CD4-positive, alpha-beta memory T cell (primary cell): Measurements from ENCODE around the gene RABL2A. TPM values are rescaled to one million over a fixed set of nuclear protein-coding genes. Genes with fewer than 3 reads are reported as not detected.
"Not testable (repeated sequence)": the region's sequence is repeated elsewhere in the genome, so short reads cannot be mapped to it uniquely, and the experiment has no call there.

Source experiments
- CTCF ChIA-PET: fragments of 350-600 bp; sonication (Branson Sonifier 250); formaldehyde crosslinking; loops from one replicate; lab custom pipeline; 2021; ENCODE audit warnings: inconsistent platforms; ENCODE audit not compliant: partially characterized antibody; lab: Charles Lee
- POLR2A ChIA-PET: fragments of 350-600 bp; sonication (Branson Sonifier 250); formaldehyde crosslinking; loops from one replicate; lab custom pipeline; 2021; ENCODE audit not compliant: partially characterized antibody; lab: Charles Lee
- DNase-seq, 5 donors: peaks; one replicate each; pipeline versions ENCODE4 v3.0.0 to v3.0.0-alpha.2; 2020 to 2022; ENCODE audit warnings: mixed read lengths in 1 of 5
- H3K27ac ChIP-seq: one replicate; pipeline ENCODE4 v1.7.0; 2013; ENCODE audit warnings: low read depth, low read length
- H3K27me3 ChIP-seq: 2 replicates; pipeline ENCODE4 v1.7.0; 2013; ENCODE audit warnings: mild to moderate bottlenecking, low read length, moderate library complexity; ENCODE audit not compliant: insufficient read depth
- H3K36me3 ChIP-seq: 2 replicates; pipeline ENCODE4 v1.7.0; 2013; ENCODE audit warnings: mild to moderate bottlenecking, low read length, moderate library complexity; ENCODE audit not compliant: insufficient read depth
- H3K4me1 ChIP-seq: 2 replicates; pipeline ENCODE4 v1.7.0; 2013; ENCODE audit warnings: mild to moderate bottlenecking, low read length, moderate library complexity; ENCODE audit not compliant: insufficient read depth
- H3K4me3 ChIP-seq, 2 donors: one replicate each; pipeline ENCODE4 v1.7.0; 2013; ENCODE audit warnings: low read length in 2 of 2, mild to moderate bottlenecking in 1 of 2
- H3K9me3 ChIP-seq, 2 donors: one replicate each; pipeline ENCODE4 v1.7.0; 2013; ENCODE audit warnings: low read length in 2 of 2, control low read depth in 1 of 2; ENCODE audit not compliant: control insufficient read depth in 1 of 2
- H3K27ac Mint-ChIP-seq, 7 donors: one replicate each; pipeline ENCODE4 v1.8.0; 2020 to 2021; ENCODE audit warnings: mixed read lengths in 7 of 7, mild to moderate bottlenecking in 6 of 7, inconsistent platforms in 3 of 7, moderate library complexity in 3 of 7
- H3K27me3 Mint-ChIP-seq, 2 donors: one replicate each; pipeline ENCODE4 v1.8.0; 2020 to 2021; ENCODE audit warnings: mixed read lengths in 2 of 2
- H3K36me3 Mint-ChIP-seq, 2 donors: one replicate each; pipeline ENCODE4 v1.8.0; 2020 to 2021; ENCODE audit warnings: mixed read lengths in 2 of 2, inconsistent platforms in 1 of 2, mild to moderate bottlenecking in 1 of 2
- H3K4me1 Mint-ChIP-seq, 4 donors: one replicate each; pipeline ENCODE4 v1.8.0; 2020 to 2021; ENCODE audit warnings: mixed read lengths in 4 of 4, mild to moderate bottlenecking in 1 of 4
- H3K4me3 Mint-ChIP-seq, 8 donors: one replicate each; pipeline ENCODE4 v1.8.0; 2020 to 2021; ENCODE audit warnings: mixed read lengths in 8 of 8, mild to moderate bottlenecking in 7 of 8, moderate library complexity in 6 of 8, inconsistent platforms in 3 of 8
- H3K9me3 Mint-ChIP-seq, 8 donors: one replicate each; pipeline ENCODE4 v1.8.0; 2020 to 2021; ENCODE audit warnings: mixed read lengths in 8 of 8, mild to moderate bottlenecking in 5 of 8, inconsistent platforms in 3 of 8, moderate library complexity in 1 of 8
- intact Hi-C: fragments of 100-400 bp; cut with micrococcal nuclease; formaldehyde crosslinking; loops from one replicate; pipeline ENCODE4 v1.15.1; 2023
- polyA plus RNA-seq, 2 donors: library from polyadenylated mRNA; unstranded; fragments of 300-500 nt; fragmentation: Illumina TruSeq; gene quantifications; one replicate each; pipeline ENCODE4 v1.2.3, GENCODE V29; 2021
- total RNA-seq, 2 experiments: library from RNA; stranded (reverse); gene quantifications; one replicate each; pipeline ENCODE4 v1.2.3, GENCODE V29; 2021

The RABL2A gene
- total and polyA plus RNA-seq, 4 experiments from 2014 or later = 10.0 to 47.3 (median 28.5) TPM

DNA sequence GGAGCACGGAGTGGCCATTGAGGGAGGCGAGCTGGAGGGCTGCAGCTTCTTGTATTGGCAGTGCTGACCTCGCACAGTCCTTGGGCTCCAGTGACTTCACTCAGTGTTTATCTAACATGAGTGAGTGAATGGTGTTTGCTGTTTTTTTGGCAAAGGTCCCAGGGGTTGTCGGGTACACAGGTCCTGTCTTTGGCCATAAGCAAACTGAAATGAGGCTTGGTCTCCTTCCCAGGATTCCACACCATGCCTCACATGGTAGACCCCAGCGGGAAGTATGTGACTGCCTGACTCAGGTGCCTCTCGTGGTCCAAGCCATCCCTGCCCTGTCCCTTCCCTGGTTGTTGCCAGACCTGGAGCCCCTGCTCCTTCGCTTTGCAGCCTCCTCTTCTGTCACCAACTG is 37.5 kb upstream of the RABL2A start:
- intact Hi-C loops, H3K4me3 ChIP-seq, H3K36me3 Mint-ChIP-seq, CTCF ChIA-PET, H3K27ac Mint-ChIP-seq, H3K27me3 ChIP-seq, H3K9me3 ChIP-seq, H3K36me3 ChIP-seq, DNase-seq, H3K4me3 Mint-ChIP-seq, H3K27ac ChIP-seq, H3K27me3 Mint-ChIP-seq, H3K9me3 Mint-ChIP-seq, POLR2A ChIA-PET: not testable (repeated sequence)
- H3K4me1 Mint-ChIP-seq = peaks cover 15 to 42% (median 25%) of the 10 kb centered on the region in 4 donors
- peaks cover 21% of the 10 kb centered on the region for H3K4me1 ChIP-seq

DNA sequence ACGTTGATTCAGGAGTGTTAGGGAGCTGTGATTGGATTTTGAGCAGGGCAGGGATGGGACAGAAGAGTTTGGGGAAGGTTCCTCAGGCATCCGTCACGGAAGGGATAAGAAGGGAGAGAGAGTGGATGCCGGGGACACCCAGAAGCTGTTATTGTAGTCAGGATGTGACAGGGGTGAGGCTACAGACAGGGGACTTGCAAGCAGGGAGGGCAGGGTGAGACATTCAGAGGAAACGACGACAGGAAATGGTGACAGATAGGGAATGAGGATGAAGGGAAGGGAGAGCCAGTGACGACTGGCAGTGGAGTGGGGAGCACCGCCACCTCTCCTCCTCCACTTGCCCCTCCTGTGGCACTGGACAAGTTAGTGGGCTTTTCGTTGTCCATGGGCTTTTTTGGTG is 35.1 kb upstream of the RABL2A start:
- H3K4me3 ChIP-seq, H3K9me3 Mint-ChIP-seq, H3K27me3 ChIP-seq, intact Hi-C loops, H3K9me3 ChIP-seq, H3K27ac ChIP-seq, H3K27me3 Mint-ChIP-seq, POLR2A ChIA-PET, H3K36me3 ChIP-seq, H3K36me3 Mint-ChIP-seq, CTCF ChIA-PET: not testable (repeated sequence)
- peak in 3 of 5 donors; percentile 14 to 58 (median 15) for DNase-seq
- H3K4me1 ChIP-seq = peaks cover 12% of the 10 kb centered on the region
- peak overlapping the region in 3 of 8 donors; percentile 1 to 35 (median 31) for H3K4me3 Mint-ChIP-seq
- peaks cover 6 to 28% (median 15%) of the 10 kb centered on the region in 4 donors for H3K4me1 Mint-ChIP-seq
- peak overlapping the region in 4 of 7 donors; percentile 23 to 58 (median 51) for H3K27ac Mint-ChIP-seq

GRCh38 chr2:113593280-113593679 is 33.8 kb upstream of the RABL2A start:
- H3K27ac ChIP-seq, H3K36me3 ChIP-seq, POLR2A ChIA-PET, H3K4me3 Mint-ChIP-seq, H3K4me3 ChIP-seq, H3K27me3 ChIP-seq, H3K9me3 Mint-ChIP-seq, H3K27ac Mint-ChIP-seq, CTCF ChIA-PET, DNase-seq, intact Hi-C loops, H3K4me1 ChIP-seq, H3K36me3 Mint-ChIP-seq, H3K9me3 ChIP-seq, H3K27me3 Mint-ChIP-seq: not testable (repeated sequence)
- peaks cover 3 to 18% (median 11%) of the 10 kb centered on the region in 4 donors for H3K4me1 Mint-ChIP-seq

DNA sequence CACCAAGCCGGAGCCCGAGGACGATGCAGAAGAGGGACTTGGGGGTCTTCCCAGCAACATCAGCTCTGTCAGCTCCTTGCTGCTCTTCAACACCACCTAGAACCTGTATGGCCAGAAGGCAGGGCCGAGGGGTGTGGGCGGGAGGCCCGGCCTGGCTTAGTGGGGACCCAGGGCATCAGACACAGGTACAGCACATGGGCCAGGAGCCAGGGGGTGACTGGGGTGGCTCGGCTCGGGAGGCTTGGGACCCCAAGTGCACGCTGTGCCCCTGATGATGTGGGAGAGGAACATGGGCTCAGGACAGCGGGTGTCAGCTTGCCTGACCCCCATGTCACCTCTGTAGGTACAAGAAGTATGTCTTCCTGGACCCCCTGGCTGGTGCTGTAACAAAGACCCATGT is 31.3 kb upstream of the RABL2A start:
- H3K9me3 Mint-ChIP-seq, H3K4me3 ChIP-seq, H3K36me3 Mint-ChIP-seq, H3K4me3 Mint-ChIP-seq, POLR2A ChIA-PET, H3K27ac Mint-ChIP-seq, H3K4me1 ChIP-seq, H3K36me3 ChIP-seq, H3K9me3 ChIP-seq, H3K27me3 ChIP-seq, CTCF ChIA-PET, H3K27me3 Mint-ChIP-seq, DNase-seq, intact Hi-C loops, H3K27ac ChIP-seq: not testable (repeated sequence)
- peaks cover 3 to 18% (median 9%) of the 10 kb centered on the region in 4 donors for H3K4me1 Mint-ChIP-seq

DNA sequence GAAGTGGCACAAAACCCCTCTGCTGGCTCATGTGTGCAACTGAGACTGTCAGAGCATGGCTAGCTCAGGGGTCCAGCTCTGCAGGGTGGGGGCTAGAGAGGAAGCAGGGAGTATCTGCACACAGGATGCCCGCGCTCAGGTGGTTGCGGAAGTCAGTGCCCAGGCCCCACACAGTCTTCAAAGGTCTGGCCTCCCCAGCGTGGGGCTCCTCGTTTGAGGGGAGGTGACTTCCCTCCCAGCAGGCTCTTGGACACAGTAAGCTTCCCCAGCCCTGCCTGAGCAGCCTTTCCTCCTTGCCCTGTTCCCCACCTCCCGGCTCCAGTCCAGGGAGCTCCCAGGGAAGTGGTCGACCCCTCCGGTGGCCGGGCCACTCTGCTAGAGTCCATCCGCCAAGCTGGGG is 29.9 kb upstream of the RABL2A start:
- H3K27ac ChIP-seq, H3K9me3 ChIP-seq, H3K36me3 Mint-ChIP-seq, H3K4me1 Mint-ChIP-seq, H3K9me3 Mint-ChIP-seq, H3K27me3 ChIP-seq, DNase-seq, H3K36me3 ChIP-seq, H3K27ac Mint-ChIP-seq, POLR2A ChIA-PET, H3K4me1 ChIP-seq, H3K4me3 ChIP-seq, CTCF ChIA-PET, intact Hi-C loops, H3K4me3 Mint-ChIP-seq, H3K27me3 Mint-ChIP-seq: not testable (repeated sequence)

DNA sequence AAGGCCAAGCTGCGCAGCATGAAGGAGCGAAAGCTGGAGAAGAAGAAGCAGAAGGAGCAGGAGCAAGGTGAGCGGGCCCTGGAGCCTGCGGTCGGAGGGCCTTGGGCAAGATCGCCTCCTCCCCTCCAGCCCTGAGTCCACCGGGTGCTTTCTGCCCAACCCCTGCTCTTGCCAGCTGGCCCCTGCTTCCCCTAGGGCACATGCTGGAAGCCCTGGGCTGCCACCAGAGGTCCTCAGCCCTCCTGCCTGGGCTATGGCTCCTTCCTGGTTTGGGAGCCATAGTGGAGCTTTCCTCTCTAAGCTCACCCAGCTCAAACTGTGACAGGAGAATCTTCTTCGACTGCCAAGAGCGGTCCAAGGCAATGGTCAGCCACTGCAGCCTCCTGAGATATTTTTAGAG is 29.5 kb upstream of the RABL2A start:
- H3K36me3 ChIP-seq, H3K4me3 Mint-ChIP-seq, CTCF ChIA-PET, POLR2A ChIA-PET, H3K27me3 Mint-ChIP-seq, H3K27ac ChIP-seq, H3K4me3 ChIP-seq, intact Hi-C loops, H3K36me3 Mint-ChIP-seq, H3K9me3 Mint-ChIP-seq, H3K4me1 Mint-ChIP-seq, H3K4me1 ChIP-seq, H3K9me3 ChIP-seq, H3K27me3 ChIP-seq, DNase-seq, H3K27ac Mint-ChIP-seq: not testable (repeated sequence)

DNA sequence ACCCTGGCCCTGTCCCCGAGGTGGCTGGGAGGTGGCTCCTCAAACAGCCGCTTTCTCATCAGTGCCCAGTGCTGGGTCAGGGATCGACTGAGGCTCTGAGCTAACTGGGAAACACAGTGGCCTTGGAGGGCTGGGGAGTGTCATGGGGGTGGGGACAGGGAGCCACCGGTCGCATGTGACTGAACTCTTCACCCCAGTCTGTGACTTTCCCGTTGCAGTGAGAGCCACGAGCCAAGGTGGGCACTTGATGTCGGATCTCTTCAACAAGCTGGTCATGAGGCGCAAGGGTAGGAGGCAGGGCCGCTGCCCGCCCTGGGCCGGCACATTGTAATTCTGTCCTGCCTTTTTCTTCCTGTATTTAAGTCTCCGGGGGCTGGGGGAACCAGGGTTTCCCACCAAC is 28.9 kb upstream of the RABL2A start:
- CTCF ChIA-PET, H3K36me3 ChIP-seq, DNase-seq, H3K27ac ChIP-seq, H3K4me3 Mint-ChIP-seq, POLR2A ChIA-PET, H3K27me3 ChIP-seq, H3K4me1 Mint-ChIP-seq, H3K4me3 ChIP-seq, H3K9me3 ChIP-seq, H3K9me3 Mint-ChIP-seq, H3K36me3 Mint-ChIP-seq, H3K4me1 ChIP-seq, H3K27me3 Mint-ChIP-seq, intact Hi-C loops, H3K27ac Mint-ChIP-seq: not testable (repeated sequence)

GRCh38 chr2:113598738-113599137 is 28.3 kb upstream of the RABL2A start:
- POLR2A ChIA-PET, H3K27ac Mint-ChIP-seq, H3K36me3 Mint-ChIP-seq, H3K4me3 Mint-ChIP-seq, H3K4me1 ChIP-seq, H3K27me3 Mint-ChIP-seq, H3K9me3 Mint-ChIP-seq, H3K27ac ChIP-seq, CTCF ChIA-PET, intact Hi-C loops, H3K27me3 ChIP-seq, H3K36me3 ChIP-seq, H3K4me3 ChIP-seq, DNase-seq, H3K9me3 ChIP-seq, H3K4me1 Mint-ChIP-seq: not testable (repeated sequence)
